ENCODE measurements around the gene TRIM8. TPM values are rescaled to one million over a fixed set of nuclear protein-coding genes. Genes with fewer than 3 reads are reported as not detected.

TRIM8 gene
- total RNA-seq, 2 donors from 2014 or later, result 27.7 to 32.7 TPM

- no peak for TF ChIP-seq CTCF (conservative IDR thresholded peaks at IDR 0.05)
- H3K36me3 ChIP-seq (ENCODE audit: control insufficient read depth, insufficient read depth, low read length), result peaks cover 5% of the 10 kb centered on the region
- H3K4me1 Mint-ChIP-seq, result peaks cover 58% of the 10 kb centered on the region
- no peaks in the 10 kb centered on the region for H3K27me3 Mint-ChIP-seq (ENCODE audit: insufficient read depth)
- H3K27ac ChIP-seq (ENCODE audit: low read depth, low read length), result peak overlapping the region; percentile 1
- no peak overlapping the region for H3K4me3 ChIP-seq (ENCODE audit: low read length)
- H3K9ac ChIP-seq (ENCODE audit: extremely low read depth, low read length, poor library complexity, severe bottlenecking), result no peak overlapping the region
- peaks cover 19% of the 10 kb centered on the region for H3K4me1 ChIP-seq (ENCODE audit: control insufficient read depth, insufficient read depth, low read length)
- no peak for DNase-seq
- H3K9me3 ChIP-seq (ENCODE audit: control insufficient read depth, low read length), result peaks cover under 1% of the 10 kb centered on the region
- WGBS, 2 experiments (ENCODE audit: insufficient coverage in 1 of 2, insufficient read length in 1 of 2), result 85 to 86% methylated on average over 6 to 9 of the region's 9 CpGs
- no peak overlapping the region for H3K4me3 Mint-ChIP-seq
- H3K27me3 ChIP-seq (ENCODE audit: control insufficient read depth, insufficient read depth, low read length, poor library complexity, severe bottlenecking), result no peaks in the 10 kb centered on the region
- no peaks in the 10 kb centered on the region for H3K9me3 Mint-ChIP-seq
- H3K27ac Mint-ChIP-seq, result peak overlapping the region; percentile 35
- H3K36me3 Mint-ChIP-seq (ENCODE audit: low read depth), result peaks cover 20% of the 10 kb centered on the region
Observed at GRCh38 chr10:102676534-102677315, 32.4 kb downstream of the TRIM8 start.

- Histone ChIP-seq H3K9ac (ENCODE audit: extremely low read depth, low read length, poor library complexity, severe bottlenecking) (no peak overlapping the region), H3K27me3 (ENCODE audit: control insufficient read depth, insufficient read depth, low read length, poor library complexity, severe bottlenecking) (no peaks in the 10 kb centered on the region), H3K9me3 (ENCODE audit: control insufficient read depth, low read length) (peaks cover 6% of the 10 kb centered on the region), H3K4me1 (ENCODE audit: control insufficient read depth, insufficient read depth, low read length) (peaks cover 19% of the 10 kb centered on the region), H3K27ac (ENCODE audit: low read depth, low read length) (no peak overlapping the region), H3K4me3 (ENCODE audit: low read length) (no peak overlapping the region), H3K36me3 (ENCODE audit: control insufficient read depth, insufficient read depth, low read length) (peaks cover 13% of the 10 kb centered on the region)
- TF ChIP-seq CTCF (conservative IDR thresholded peaks at IDR 0.05), result no peak
- Mint-ChIP-seq H3K4me1 (peaks cover 58% of the 10 kb centered on the region), H3K27ac (peak overlapping the region; percentile 35), H3K9me3 (no peaks in the 10 kb centered on the region), H3K36me3 (ENCODE audit: low read depth) (peaks cover 28% of the 10 kb centered on the region), H3K27me3 (ENCODE audit: insufficient read depth) (no peaks in the 10 kb centered on the region), H3K4me3 (no peak overlapping the region)
- 89 to 92% methylated on average over 7 to 9 of the region's 9 CpGs for WGBS, 2 experiments (ENCODE audit: insufficient coverage in 1 of 2, insufficient read length in 1 of 2)
- DNase-seq, result no peak
Observed at GRCh38 chr10:102677331-102678067, 33.2 kb downstream of the TRIM8 start.

- peak; percentile 44 for DNase-seq
- H3K4me3 Mint-ChIP-seq, result no peak overlapping the region
- H3K27ac ChIP-seq (ENCODE audit: low read depth, low read length), result no peak overlapping the region
- peaks cover 58% of the 10 kb centered on the region for H3K4me1 Mint-ChIP-seq
- no peak overlapping the region for H3K9ac ChIP-seq (ENCODE audit: extremely low read depth, low read length, poor library complexity, severe bottlenecking)
- peaks cover 6% of the 10 kb centered on the region for H3K9me3 ChIP-seq (ENCODE audit: control insufficient read depth, low read length)
- no peak overlapping the region for H3K4me3 ChIP-seq (ENCODE audit: low read length)
- WGBS, 2 experiments (ENCODE audit: insufficient coverage in 1 of 2, insufficient read length in 1 of 2), result 85 to 87% methylated on average over 4 to 9 of the region's 9 CpGs
- no peaks in the 10 kb centered on the region for H3K27me3 Mint-ChIP-seq (ENCODE audit: insufficient read depth)
- peaks cover 19% of the 10 kb centered on the region for H3K4me1 ChIP-seq (ENCODE audit: control insufficient read depth, insufficient read depth, low read length)
- H3K36me3 ChIP-seq (ENCODE audit: control insufficient read depth, insufficient read depth, low read length), result peaks cover 18% of the 10 kb centered on the region
- H3K36me3 Mint-ChIP-seq (ENCODE audit: low read depth), result peaks cover 32% of the 10 kb centered on the region
- no peaks in the 10 kb centered on the region for H3K27me3 ChIP-seq (ENCODE audit: control insufficient read depth, insufficient read depth, low read length, poor library complexity, severe bottlenecking)
- no peak overlapping the region for H3K27ac Mint-ChIP-seq
- no peak for TF ChIP-seq CTCF (conservative IDR thresholded peaks at IDR 0.05)
- no peaks in the 10 kb centered on the region for H3K9me3 Mint-ChIP-seq
Observed at GRCh38 chr10:102678068-102678400, 33.8 kb downstream of the TRIM8 start.

All from endodermal cell (in vitro differentiated cells).